Activated CD4-positive, alpha-beta memory T cell treated with anti-CD3 and anti-CD28 coated beads, Interleukin-2, amount 10 ng/mL, durations not matched to agents 7 days and 5 days (primary cell): ENCODE data around the gene MTG1. TPM values are rescaled to one million over a fixed set of nuclear protein-coding genes. Genes with fewer than 3 reads are reported as not detected.
A peak's percentile ranks its signal among the peaks of the same experiment; 100 is the strongest.

Experiments used
- CTCF ChIA-PET: fragments of 350-600 bp; sonication (Branson Sonifier 250); formaldehyde crosslinking; loops from one replicate; lab custom pipeline; 2021; ENCODE audit warnings: antibody characterized with exemption, inconsistent platforms; lab: Charles Lee
- POLR2A ChIA-PET: fragments of 350-600 bp; sonication (Branson Sonifier 250); formaldehyde crosslinking; loops from one replicate; lab custom pipeline; 2021; ENCODE audit warnings: antibody characterized with exemption; lab: Charles Lee
- DNase-seq: peaks from one replicate; pipeline ENCODE4 v3.0.0-alpha.2; 2020
- H3K27ac Mint-ChIP-seq: one replicate; pipeline ENCODE4 v1.8.0; 2021; ENCODE audit warnings: mild to moderate bottlenecking, mixed read lengths
- H3K27me3 Mint-ChIP-seq: one replicate; pipeline ENCODE4 v1.8.0; 2021; ENCODE audit warnings: mixed read lengths
- H3K36me3 Mint-ChIP-seq: one replicate; pipeline ENCODE4 v1.8.0; 2021; ENCODE audit warnings: low read depth, mixed read lengths
- H3K4me1 Mint-ChIP-seq: one replicate; pipeline ENCODE4 v1.8.0; 2021; ENCODE audit warnings: mixed read lengths
- H3K4me3 Mint-ChIP-seq: one replicate; pipeline ENCODE4 v1.8.0; 2021; ENCODE audit warnings: mild to moderate bottlenecking, mixed read lengths
- H3K9me3 Mint-ChIP-seq: one replicate; pipeline ENCODE4 v1.8.0; 2021; ENCODE audit warnings: mixed read lengths
- total RNA-seq, 2 experiments: library from RNA; stranded (reverse); gene quantifications; one replicate each; pipeline ENCODE4 v1.2.3, GENCODE V29; 2021

Gene MTG1
- 10 to 100 TPM; 41.7 to 42.2 TPM for total RNA-seq

GRCh38 chr10:133394064-133394663 lies at the start of gene MTG1:
Gene MTG1, plus strand, starts transcription at chr10:133394157. Its CDS starts 64 bp downstream, at chr10:133394221.
- no peaks in the 10 kb centered on the region for H3K27me3 Mint-ChIP-seq
- H3K4me3 Mint-ChIP-seq = peak within 1 kb of the TSS; percentile 81
- H3K27ac Mint-ChIP-seq = peak within 1 kb of the TSS; percentile 84
- peaks cover 69% of the 10 kb centered on the region for H3K4me1 Mint-ChIP-seq
- CTCF ChIA-PET = no interaction called here
- peaks cover 39% of the 10 kb centered on the region for H3K36me3 Mint-ChIP-seq
- H3K9me3 Mint-ChIP-seq = no peaks in the 10 kb centered on the region
- POLR2A ChIA-PET = interaction anchor here (1.5 to 2.2 kb wide), 2 partner anchors 21 to 28 kb away, joined by 5 to 6 read pairs; partner anchors contain the start of gene ECHS1
- DNase-seq = peak; percentile 94

GRCh38 chr10:133344236-133344635 lies 49.7 kb upstream of the MTG1 start:
- H3K9me3 Mint-ChIP-seq = no peaks in the 10 kb centered on the region
- CTCF ChIA-PET = interaction anchor here (1.2 kb wide), 1 partner anchor 15 kb away, joined by 4 read pairs; no protein-coding TSS in a partner anchor

DNA sequence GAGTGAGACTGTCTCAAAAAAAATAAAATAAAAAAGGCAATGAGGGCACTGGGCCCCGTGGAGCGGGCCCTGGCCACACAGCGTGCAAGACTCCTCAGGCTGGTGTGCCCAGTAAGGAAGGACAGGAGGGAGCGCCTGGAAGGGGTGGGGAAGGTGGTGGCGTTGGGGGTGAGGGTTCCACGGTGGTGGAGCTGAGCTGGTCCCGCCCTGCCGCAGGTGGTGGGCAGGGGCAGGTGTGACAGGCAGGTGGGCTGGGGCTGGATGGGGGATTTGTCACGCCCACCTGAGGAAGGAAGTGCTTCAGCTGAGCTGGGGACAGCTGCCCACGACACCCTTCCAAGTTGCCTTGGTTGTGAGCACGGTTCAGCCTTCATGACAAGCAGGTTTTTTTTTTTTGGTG lies 47.5 kb upstream of the MTG1 start:
- peaks cover 9% of the 10 kb centered on the region for H3K4me1 Mint-ChIP-seq
- no peaks in the 10 kb centered on the region for H3K9me3 Mint-ChIP-seq
- H3K4me3 Mint-ChIP-seq = no peak overlapping the region
- H3K27ac Mint-ChIP-seq = no peak overlapping the region
- no peak for DNase-seq
- ChIA-PET POLR2A (no interaction called here), CTCF (interaction anchor here (0.8 kb wide), 1 partner anchor 17 kb away, joined by 3 read pairs; no protein-coding TSS in a partner anchor)
- H3K27me3 Mint-ChIP-seq = peaks cover 20% of the 10 kb centered on the region
- no peaks in the 10 kb centered on the region for H3K36me3 Mint-ChIP-seq

More at GRCh38 chr10:133344236-133344635, 49.7 kb upstream of the MTG1 start:
- no peak for DNase-seq
- peaks cover 19% of the 10 kb centered on the region for H3K27me3 Mint-ChIP-seq
- no peak overlapping the region for H3K27ac Mint-ChIP-seq
- H3K36me3 Mint-ChIP-seq = no peaks in the 10 kb centered on the region
- H3K4me1 Mint-ChIP-seq = peaks cover 8% of the 10 kb centered on the region
- POLR2A ChIA-PET = no interaction called here
- no peak overlapping the region for H3K4me3 Mint-ChIP-seq

GRCh38 chr10:133347710-133348517 lies 46.0 kb upstream of the MTG1 start:
- Mint-ChIP-seq H3K4me1 (peaks cover 9% of the 10 kb centered on the region), H3K36me3 (no peaks in the 10 kb centered on the region), H3K4me3 (no peak overlapping the region), H3K9me3 (no peaks in the 10 kb centered on the region), H3K27me3 (peaks cover 16% of the 10 kb centered on the region), H3K27ac (no peak overlapping the region)
- POLR2A ChIA-PET = interaction anchor here (0.6 kb wide), 1 partner anchor 11 kb away, joined by 3 read pairs; the partner anchor contains the start of gene CALY
- no peak for DNase-seq
- CTCF ChIA-PET = interaction anchor here (1.0 to 1.1 kb wide), 2 partner anchors 18 kb away, joined by 3 to 6 read pairs; no protein-coding TSS in a partner anchor

DNA sequence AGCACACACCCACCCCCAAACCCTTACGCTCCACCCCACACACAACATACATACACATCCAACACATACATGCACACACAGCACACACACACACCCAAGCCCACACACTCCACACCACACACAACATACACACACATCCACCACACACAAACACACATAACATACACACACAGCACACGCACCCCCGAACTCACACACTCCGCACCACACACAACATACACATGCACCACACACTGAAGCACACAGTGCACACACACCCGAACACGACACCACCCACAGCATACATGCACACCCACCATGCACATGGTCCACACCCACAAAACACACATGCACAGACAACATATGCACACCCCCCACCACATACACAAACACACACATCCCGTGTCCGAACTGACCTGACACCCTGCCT lies 44.8 kb upstream of the MTG1 start:
- Mint-ChIP-seq H3K9me3 (no peaks in the 10 kb centered on the region), H3K4me1 (peaks cover 5% of the 10 kb centered on the region), H3K4me3 (no peak overlapping the region), H3K27ac (no peak overlapping the region), H3K27me3 (peaks cover 15% of the 10 kb centered on the region), H3K36me3 (no peaks in the 10 kb centered on the region)
- no peak for DNase-seq
- CTCF ChIA-PET = no interaction called here
- POLR2A ChIA-PET = no interaction called here

DNA sequence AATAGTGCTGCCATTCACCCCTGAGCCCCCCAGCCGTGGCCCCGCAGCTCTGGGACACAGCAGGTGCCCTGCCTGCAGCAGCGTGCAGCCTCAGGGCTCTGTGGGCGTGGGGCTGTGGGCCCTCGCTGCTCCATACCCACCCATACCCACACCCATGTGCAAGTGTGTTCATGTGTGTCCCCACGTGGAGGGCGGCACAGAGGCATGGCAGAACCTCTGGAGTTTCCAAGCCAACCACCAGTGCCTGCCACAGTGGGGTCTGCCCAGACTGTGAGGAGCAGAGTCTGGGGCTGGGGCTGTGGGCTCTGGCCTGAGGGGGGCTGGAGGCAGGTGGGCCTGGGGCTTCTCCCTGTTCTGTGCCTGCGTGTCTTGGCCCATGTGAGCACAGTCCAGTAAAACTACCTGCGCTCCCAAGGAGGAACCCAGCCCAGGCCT lies 44.4 kb upstream of the MTG1 start:
- H3K27ac Mint-ChIP-seq = no peak overlapping the region
- POLR2A ChIA-PET = no interaction called here
- no peak overlapping the region for H3K4me3 Mint-ChIP-seq
- H3K9me3 Mint-ChIP-seq = no peaks in the 10 kb centered on the region
- no peaks in the 10 kb centered on the region for H3K36me3 Mint-ChIP-seq
- peaks cover 4% of the 10 kb centered on the region for H3K4me1 Mint-ChIP-seq
- CTCF ChIA-PET = no interaction called here
- peaks cover 14% of the 10 kb centered on the region for H3K27me3 Mint-ChIP-seq
- no peak for DNase-seq

GRCh38 chr10:133350283-133350949 lies 43.5 kb upstream of the MTG1 start:
- DNase-seq = no peak
- ChIA-PET CTCF (interaction anchor here (1.6 kb wide), 1 partner anchor 21 kb away, joined by 4 read pairs; no protein-coding TSS in a partner anchor), POLR2A (interaction anchor here (1.2 kb wide), 1 partner anchor 42 kb away, joined by 3 read pairs; no protein-coding TSS in a partner anchor)
- Mint-ChIP-seq H3K9me3 (no peaks in the 10 kb centered on the region), H3K4me1 (peaks cover 4% of the 10 kb centered on the region), H3K27me3 (peaks cover 9% of the 10 kb centered on the region), H3K4me3 (no peak overlapping the region), H3K36me3 (no peaks in the 10 kb centered on the region), H3K27ac (no peak overlapping the region)

DNA sequence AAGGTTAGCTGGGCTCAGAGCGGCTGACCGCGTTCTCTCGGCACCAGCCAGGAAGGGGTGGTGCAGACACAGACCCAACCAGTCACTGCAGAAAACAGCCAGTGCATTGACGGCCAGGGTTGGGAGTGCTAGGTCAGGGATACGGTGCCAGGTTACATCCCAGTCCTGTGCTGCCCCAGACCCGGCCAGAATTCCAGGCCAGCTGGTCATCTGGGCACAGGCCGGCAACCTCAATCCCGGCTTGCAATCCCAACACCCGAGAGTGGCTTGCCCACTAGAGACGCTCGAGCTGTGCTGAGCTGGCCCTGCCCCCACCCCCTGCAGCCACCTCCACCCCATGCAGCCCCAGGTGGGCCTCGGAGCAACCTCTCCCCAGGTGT lies 43.0 kb upstream of the MTG1 start:
- H3K27ac Mint-ChIP-seq = no peak overlapping the region
- peaks cover 4% of the 10 kb centered on the region for H3K4me1 Mint-ChIP-seq
- peaks cover 5% of the 10 kb centered on the region for H3K27me3 Mint-ChIP-seq
- no peaks in the 10 kb centered on the region for H3K36me3 Mint-ChIP-seq
- H3K9me3 Mint-ChIP-seq = no peaks in the 10 kb centered on the region
- ChIA-PET CTCF (interaction anchor here (1.6 kb wide), 1 partner anchor 21 kb away, joined by 4 read pairs; no protein-coding TSS in a partner anchor), POLR2A (interaction anchor here (1.2 kb wide), 1 partner anchor 43 kb away, joined by 3 read pairs; no protein-coding TSS in a partner anchor)
- no peak for DNase-seq
- H3K4me3 Mint-ChIP-seq = no peak overlapping the region

GRCh38 chr10:133351408-133352318 lies 42.3 kb upstream of the MTG1 start:
- peaks cover 5% of the 10 kb centered on the region for H3K27me3 Mint-ChIP-seq
- H3K36me3 Mint-ChIP-seq = no peaks in the 10 kb centered on the region
- H3K4me3 Mint-ChIP-seq = no peak overlapping the region
- H3K9me3 Mint-ChIP-seq = no peaks in the 10 kb centered on the region
- ChIA-PET CTCF (interaction anchor here (1.6 kb wide), 1 partner anchor 22 kb away, joined by 4 read pairs; no protein-coding TSS in a partner anchor), POLR2A (interaction anchor here (1.2 kb wide), 1 partner anchor 44 kb away, joined by 3 read pairs; no protein-coding TSS in a partner anchor)
- peaks cover 4% of the 10 kb centered on the region for H3K4me1 Mint-ChIP-seq
- H3K27ac Mint-ChIP-seq = no peak overlapping the region
- no peak for DNase-seq

DNA sequence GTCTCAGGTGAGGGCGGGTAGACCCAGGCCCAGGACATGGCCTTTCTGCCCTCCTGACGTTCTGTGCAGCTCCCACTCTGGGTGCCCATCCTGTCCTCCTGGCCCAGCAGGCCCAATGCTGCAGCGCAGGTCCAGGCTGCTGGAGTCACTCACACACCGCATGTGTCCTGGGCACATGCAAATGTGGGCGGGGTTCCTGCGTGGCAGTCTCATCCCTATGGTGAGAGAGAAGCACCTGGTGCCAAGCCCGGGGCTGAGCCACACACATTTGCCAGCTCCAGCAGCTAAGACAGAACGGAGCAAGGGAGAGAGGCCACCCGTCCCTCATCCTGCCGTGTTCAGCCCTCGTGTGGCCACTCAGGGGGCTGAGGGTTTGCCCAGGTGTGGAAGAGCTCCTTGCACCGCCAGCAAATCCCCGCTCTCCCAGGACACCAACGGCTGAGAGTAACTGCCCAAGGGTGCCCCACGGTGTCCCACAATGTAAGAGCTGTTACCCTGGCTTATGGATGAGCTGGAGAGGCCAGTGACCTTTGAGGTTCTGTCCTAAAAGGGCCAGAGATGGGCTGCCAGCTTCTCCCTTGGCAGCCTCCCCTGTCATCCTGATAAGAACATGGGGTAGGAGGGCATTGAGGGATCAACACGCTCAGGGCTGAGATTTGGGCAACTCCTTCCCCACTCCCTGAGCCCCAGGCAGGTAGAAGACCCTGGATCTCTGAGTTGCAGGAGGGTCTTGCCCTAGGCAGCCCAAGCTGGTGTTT lies 40.6 kb upstream of the MTG1 start:
- POLR2A ChIA-PET = interaction anchor here (0.9 to 1.1 kb wide), 3 partner anchors 19 to 36 kb away, joined by 3 to 4 read pairs (median 4); partner anchors contain the start of gene ECHS1
- CTCF ChIA-PET = interaction anchor here (0.8 kb wide), 1 partner anchor 24 kb away, joined by 3 read pairs; no protein-coding TSS in a partner anchor
- Mint-ChIP-seq H3K4me1 (peaks cover 4% of the 10 kb centered on the region), H3K4me3 (no peak overlapping the region), H3K27ac (no peak overlapping the region), H3K36me3 (no peaks in the 10 kb centered on the region), H3K27me3 (peaks cover 5% of the 10 kb centered on the region), H3K9me3 (no peaks in the 10 kb centered on the region)
- DNase-seq = no peak

- H3K4me3 Mint-ChIP-seq = no peak overlapping the region
- no peaks in the 10 kb centered on the region for H3K9me3 Mint-ChIP-seq
- POLR2A ChIA-PET = interaction anchor here (0.9 to 1.1 kb wide), 3 partner anchors 19 to 35 kb away, joined by 3 to 4 read pairs (median 4); partner anchors contain the start of gene ECHS1
- H3K36me3 Mint-ChIP-seq = no peaks in the 10 kb centered on the region
- peaks cover 2% of the 10 kb centered on the region for H3K4me1 Mint-ChIP-seq
- DNase-seq = no peak
- CTCF ChIA-PET = interaction anchor here (0.8 kb wide), 1 partner anchor 25 kb away, joined by 3 read pairs; no protein-coding TSS in a partner anchor
- H3K27ac Mint-ChIP-seq = no peak overlapping the region
- H3K27me3 Mint-ChIP-seq = peaks cover 2% of the 10 kb centered on the region
These were observed 39.9 kb upstream of the MTG1 start for GRCh38 chr10:133353988-133354605.
